Tibial nerve (tissue), 3 donors: Measurements from ENCODE around the gene NCAPG2.

Experiments used
- CTCF ChIP-seq, 5 experiments: fragments of 200-600 bp in 3 of 5; fragments of 450-650 bp in 2 of 5; sonication (generic) in 3 of 5; IDR thresholded peaks; one replicate each; pipeline ENCODE4 v1.5.1; 2016 to 2019; ENCODE audit warnings: antibody characterized with exemption in 5 of 5, mild to moderate bottlenecking in 3 of 5, moderate library complexity in 2 of 5
- POLR2A ChIP-seq, 2 donors: fragments of 450-650 bp; IDR thresholded peaks; one replicate each; pipeline ENCODE4 v1.6.1; 2017; ENCODE audit warnings: antibody characterized with exemption in 2 of 2, mild to moderate bottlenecking in 2 of 2, moderate library complexity in 2 of 2

GRCh38 chr7:158745057-158745715 lies 40.6 kb upstream of the NCAPG2 start:
- TF ChIP-seq CTCF (IDR thresholded peaks at IDR 0.05) (no peak), POLR2A (IDR thresholded peaks at IDR 0.05) (no peak)
